ENCODE results near the gene CACNG8. TPM values are rescaled to one million over a fixed set of nuclear protein-coding genes. Genes with fewer than 3 reads are reported as not detected.
"Not testable (repeated sequence)": the region's sequence is repeated elsewhere in the genome, so short reads cannot be mapped to it uniquely, and the experiment has no call there.

CACNG8 gene
- total RNA-seq, 1 experiment from 2014 or later: 0.07 TPM

DNA sequence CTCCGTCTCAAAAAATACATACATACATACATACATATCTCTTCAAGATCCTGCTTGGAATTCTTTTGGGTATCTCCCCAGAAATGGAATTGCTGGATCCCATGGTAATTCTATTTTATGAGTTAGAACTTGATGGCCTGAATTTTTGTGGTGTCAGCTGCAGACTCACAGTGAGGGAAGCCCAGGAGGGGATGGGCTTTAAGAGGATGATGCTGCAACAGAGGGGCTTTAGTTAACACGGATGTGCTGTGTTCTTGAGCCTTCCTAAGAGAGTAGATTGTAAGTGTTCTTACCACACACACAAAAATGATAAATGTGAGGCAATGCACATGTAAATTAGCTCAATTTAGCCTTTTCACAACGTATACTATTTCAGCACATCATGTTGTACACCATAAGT lies 60.5 kb downstream of the CACNG8 start:
- Histone ChIP-seq H3K4me3 (ENCODE audit: insufficient read depth, low read depth, low read length) (no peak overlapping the region), H3K27me3 (ENCODE audit: control insufficient read depth, insufficient read depth, low read length) (no peaks in the 10 kb centered on the region; the same call in 1 of the 2 replicates), H3K36me3 (replicated peaks; ENCODE audit: control insufficient read depth, insufficient read depth, low read length) (no peaks in the 10 kb centered on the region)
- no peak for DNase-seq

DNA sequence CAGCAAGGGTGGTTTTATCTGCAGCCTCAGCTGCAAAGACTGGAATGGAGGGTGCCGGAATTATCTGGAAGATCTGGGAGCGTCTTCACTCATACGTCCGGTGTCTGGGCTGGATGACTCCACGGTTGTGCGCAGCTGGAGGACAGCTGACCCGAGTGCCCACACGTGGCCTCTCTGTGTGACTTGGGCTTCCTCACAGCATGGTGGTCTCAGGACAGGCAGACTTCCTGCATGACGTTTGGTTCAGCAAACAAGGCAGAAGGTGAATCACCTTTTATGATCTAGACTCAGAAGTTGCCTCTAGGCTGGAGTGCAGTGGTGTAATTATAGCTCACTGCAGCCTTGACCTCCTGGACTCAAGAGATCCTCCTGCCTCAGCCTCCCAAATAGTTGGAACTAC lies 61.9 kb downstream of the CACNG8 start:
- Histone ChIP-seq H3K36me3 (replicated peaks; ENCODE audit: control insufficient read depth, insufficient read depth, low read length) (no peaks in the 10 kb centered on the region), H3K4me3 (ENCODE audit: insufficient read depth, low read depth, low read length) (no peak overlapping the region), H3K27me3 (ENCODE audit: control insufficient read depth, insufficient read depth, low read length) (no peaks in the 10 kb centered on the region; the same call in 1 of the 2 replicates)
- DNase-seq: no peak

GRCh38 chr19:54026656-54027055 lies 63.9 kb downstream of the CACNG8 start:
- no peaks in the 10 kb centered on the region for H3K36me3 ChIP-seq (replicated peaks; ENCODE audit: control insufficient read depth, insufficient read depth, low read length)
- no peak for DNase-seq

GRCh38 chr19:54029301-54029700 lies 66.6 kb downstream of the CACNG8 start:
- no peak overlapping the region for H3K4me3 ChIP-seq (ENCODE audit: insufficient read depth, low read depth, low read length)
- no peaks in the 10 kb centered on the region for H3K36me3 ChIP-seq (replicated peaks; ENCODE audit: control insufficient read depth, insufficient read depth, low read length)
- DNase-seq: no peak
- H3K27me3 ChIP-seq (ENCODE audit: control insufficient read depth, insufficient read depth, low read length): no peaks in the 10 kb centered on the region; the same call in 1 of the 2 replicates

More at GRCh38 chr19:54026656-54027055, 63.9 kb downstream of the CACNG8 start:
- Histone ChIP-seq H3K27me3 (ENCODE audit: control insufficient read depth, insufficient read depth, low read length) (no peaks in the 10 kb centered on the region; the same call in 1 of the 2 replicates), H3K4me3 (ENCODE audit: insufficient read depth, low read depth, low read length) (no peak overlapping the region)

DNA sequence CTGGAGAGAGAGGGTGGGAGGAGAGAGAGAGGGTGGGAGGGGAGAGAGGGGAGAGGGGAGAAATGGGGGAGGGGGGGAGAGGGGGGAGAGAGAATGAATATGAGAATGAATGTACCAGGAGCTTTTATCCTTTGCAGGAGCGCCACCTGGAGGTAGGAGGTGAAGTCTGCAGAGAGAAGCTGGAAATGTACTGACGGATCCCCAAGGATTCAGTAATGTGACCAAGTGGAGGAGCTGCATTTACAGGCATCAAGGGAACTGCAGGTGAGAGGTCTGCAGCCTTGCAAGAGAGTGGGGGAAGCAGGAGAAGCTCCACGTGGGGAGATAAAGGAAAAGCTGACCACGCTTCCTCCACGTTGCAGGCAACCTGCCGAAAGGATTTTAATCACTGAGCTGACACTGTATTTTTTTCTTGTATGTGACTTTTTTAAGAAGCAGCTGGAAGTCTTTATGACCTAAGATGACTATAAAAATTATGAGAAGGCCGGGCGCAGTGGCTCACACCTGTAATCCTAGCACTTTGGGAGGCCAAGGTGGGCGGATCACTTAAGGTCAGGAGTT lies 67.3 kb downstream of the CACNG8 start:
- no peak overlapping the region for H3K4me3 ChIP-seq (ENCODE audit: insufficient read depth, low read depth, low read length)
- DNase-seq: peak; percentile 73
- no peaks in the 10 kb centered on the region for H3K27me3 ChIP-seq (ENCODE audit: control insufficient read depth, insufficient read depth, low read length)
- H3K36me3 ChIP-seq (replicated peaks; ENCODE audit: control insufficient read depth, insufficient read depth, low read length): no peaks in the 10 kb centered on the region

DNA sequence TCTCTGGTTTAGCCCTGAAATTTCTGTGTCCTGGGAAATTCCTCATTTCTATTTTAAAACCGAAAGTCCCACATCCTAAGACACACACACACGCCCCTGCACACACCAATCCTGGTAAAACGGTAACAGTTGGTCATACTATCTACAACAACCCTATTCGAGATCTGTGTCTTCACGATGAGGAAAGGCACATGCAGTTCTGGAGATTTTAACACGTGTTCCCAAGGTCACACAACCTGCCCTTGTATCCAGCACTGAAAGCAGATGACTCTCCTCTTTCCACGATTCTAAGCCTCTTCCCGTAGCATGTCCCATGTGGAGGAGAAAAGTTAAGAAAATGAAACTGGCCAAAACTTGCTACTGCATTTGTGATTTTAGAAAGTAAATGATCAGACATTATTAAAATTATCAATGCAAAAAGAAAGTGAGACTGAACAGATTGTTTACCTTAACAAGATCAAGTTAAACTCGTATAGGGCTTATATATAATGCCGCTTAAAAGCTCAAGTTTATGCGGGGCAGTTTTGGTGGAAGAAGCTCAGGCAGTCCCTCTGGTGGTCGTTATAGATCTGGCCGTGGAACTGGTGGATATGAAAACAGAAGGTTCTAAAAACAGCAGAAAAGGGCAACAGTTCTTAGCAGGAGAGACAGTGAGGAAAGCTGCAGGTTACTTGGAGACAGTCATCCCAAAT lies 68.3 kb downstream of the CACNG8 start:
- peak; percentile 38 for DNase-seq
- H3K27me3 ChIP-seq (ENCODE audit: control insufficient read depth, insufficient read depth, low read length): no peaks in the 10 kb centered on the region
- no peaks in the 10 kb centered on the region for H3K36me3 ChIP-seq (replicated peaks; ENCODE audit: control insufficient read depth, insufficient read depth, low read length)
- no peak overlapping the region for H3K4me3 ChIP-seq (ENCODE audit: insufficient read depth, low read depth, low read length)

- H3K36me3 ChIP-seq (replicated peaks; ENCODE audit: control insufficient read depth, insufficient read depth, low read length): no peaks in the 10 kb centered on the region
- H3K27me3 ChIP-seq (ENCODE audit: control insufficient read depth, insufficient read depth, low read length): no peaks in the 10 kb centered on the region
- no peak overlapping the region; the same call in 1 of the 2 replicates for H3K4me3 ChIP-seq (ENCODE audit: insufficient read depth, low read depth, low read length)
- peak; percentile 70 for DNase-seq
These were observed 72.8 kb downstream of the CACNG8 start for GRCh38 chr19:54035215-54036178.

GRCh38 chr19:54036542-54036941 lies 73.8 kb downstream of the CACNG8 start:
- not testable (repeated sequence) for H3K4me3 ChIP-seq (ENCODE audit: insufficient read depth, low read depth, low read length); H3K27me3 ChIP-seq (ENCODE audit: control insufficient read depth, insufficient read depth, low read length); DNase-seq; H3K36me3 ChIP-seq (replicated peaks; ENCODE audit: control insufficient read depth, insufficient read depth, low read length)

Other genes with a start within 250 kb of the CACNG8 start
- 12.7 and 16.1 TPM in 2 replicates for gene NLRP12, start 138.6 kb upstream of the CACNG8 start, total RNA-seq (2014; rRNA removed; shearing (Covaris generic))
- gene MYADM, start 95.1 kb upstream of the CACNG8 start, total RNA-seq (2014; rRNA removed; shearing (Covaris generic)): 37.5 and 44.9 TPM in 2 replicates
- gene PRKCG, start 80.7 kb upstream of the CACNG8 start, total RNA-seq (2014; rRNA removed; shearing (Covaris generic)): 1.1 and 1.7 TPM in 2 replicates
- gene CACNG7, start 53.7 kb upstream of the CACNG8 start, total RNA-seq (2014; rRNA removed; shearing (Covaris generic)): 3.8 and 4.5 TPM in 2 replicates
- 0.38 and 0.78 TPM in 2 replicates for gene CACNG6, start 28.7 kb downstream of the CACNG8 start, total RNA-seq (2014; rRNA removed; shearing (Covaris generic))
- not detected in 2 replicates for gene VSTM1, start 101.0 kb downstream of the CACNG8 start, total RNA-seq (2014; rRNA removed; shearing (Covaris generic))
- not detected in 2 replicates for gene TARM1, start 118.4 kb downstream of the CACNG8 start, total RNA-seq (2014; rRNA removed; shearing (Covaris generic))
- gene OSCAR, start 137.9 kb downstream of the CACNG8 start, total RNA-seq (2014; rRNA removed; shearing (Covaris generic)): 0.66 and 1.8 TPM in 2 replicates
- 111 and 113 TPM in 2 replicates for gene NDUFA3, start 139.9 kb downstream of the CACNG8 start, total RNA-seq (2014; rRNA removed; shearing (Covaris generic))
- 22.4 and 24.3 TPM in 2 replicates for gene TFPT, start 152.7 kb downstream of the CACNG8 start, total RNA-seq (2014; rRNA removed; shearing (Covaris generic))
- 81.7 and 100 TPM in 2 replicates for gene PRPF31, start 152.8 kb downstream of the CACNG8 start, total RNA-seq (2014; rRNA removed; shearing (Covaris generic))
- 17.0 and 24.9 TPM in 2 replicates for gene CNOT3, start 174.8 kb downstream of the CACNG8 start, total RNA-seq (2014; rRNA removed; shearing (Covaris generic))
- gene LENG1, start 196.8 kb downstream of the CACNG8 start, total RNA-seq (2014; rRNA removed; shearing (Covaris generic)): 3.6 and 4.7 TPM in 2 replicates
- 1.9 and 2.8 TPM in 2 replicates for gene TMC4, start 210.2 kb downstream of the CACNG8 start, total RNA-seq (2014; rRNA removed; shearing (Covaris generic))
- 76.6 and 88.1 TPM in 2 replicates for gene MBOAT7, start 226.6 kb downstream of the CACNG8 start, total RNA-seq (2014; rRNA removed; shearing (Covaris generic))
- gene TSEN34, start 228.4 kb downstream of the CACNG8 start, total RNA-seq (2014; rRNA removed; shearing (Covaris generic)): 76.9 and 87.8 TPM in 2 replicates
- 3,283 and 3,663 TPM in 2 replicates for gene RPS9, start 237.9 kb downstream of the CACNG8 start, total RNA-seq (2014; rRNA removed; shearing (Covaris generic))

Data from H7 (cell line).